CMK (cell line): Measurements from ENCODE around the gene PDE4D.

Experiments
- DNase-seq: peaks from one replicate; pipeline ENCODE4 v3.0.0-alpha.2; 2010; ENCODE audit warnings: low read depth

PDE4D gene

GRCh38 chr5:59037941-59038797 is 855.4 kb downstream of the PDE4D start:
- DNase-seq = no peak

GRCh38 chr5:59037453-59037852 is 856.1 kb downstream of the PDE4D start:
- no peak for DNase-seq

- DNase-seq = no peak
Measured at GRCh38 chr5:59037041-59037440, 856.5 kb downstream of the PDE4D start.

- DNase-seq = no peak
Measured at GRCh38 chr5:59036274-59036961, 857.1 kb downstream of the PDE4D start.

- no peak for DNase-seq
Measured at GRCh38 chr5:59035681-59036080, 857.8 kb downstream of the PDE4D start.

GRCh38 chr5:59034498-59035186 is 858.9 kb downstream of the PDE4D start:
- DNase-seq = no peak

- DNase-seq = no peak
Measured at GRCh38 chr5:59027145-59027907, 866.2 kb downstream of the PDE4D start.

GRCh38 chr5:59025734-59026133 is 867.8 kb downstream of the PDE4D start:
- DNase-seq = no peak

GRCh38 chr5:59021837-59022514 is 871.5 kb downstream of the PDE4D start:
- DNase-seq = no peak

GRCh38 chr5:59021286-59021673 is 872.2 kb downstream of the PDE4D start:
- DNase-seq = no peak

GRCh38 chr5:59020611-59021285 is 872.8 kb downstream of the PDE4D start:
- no peak for DNase-seq

GRCh38 chr5:59019078-59019477 is 874.4 kb downstream of the PDE4D start:
- DNase-seq = no peak

- DNase-seq = no peak
Measured at GRCh38 chr5:59016925-59017324, 876.6 kb downstream of the PDE4D start.

- no peak for DNase-seq
Measured at GRCh38 chr5:59008816-59009473, 884.6 kb downstream of the PDE4D start.

GRCh38 chr5:59007460-59008063 is 886.0 kb downstream of the PDE4D start:
- no peak for DNase-seq

- no peak for DNase-seq
Measured at GRCh38 chr5:59005934-59006701, 887.4 kb downstream of the PDE4D start.

GRCh38 chr5:59003641-59004040 is 889.9 kb downstream of the PDE4D start:
- no peak for DNase-seq

GRCh38 chr5:59003124-59003523 is 890.4 kb downstream of the PDE4D start:
- DNase-seq = no peak

GRCh38 chr5:59002162-59002825 is 891.2 kb downstream of the PDE4D start:
- no peak for DNase-seq
